ENCODE measurements around the gene TNFRSF9.

DNA sequence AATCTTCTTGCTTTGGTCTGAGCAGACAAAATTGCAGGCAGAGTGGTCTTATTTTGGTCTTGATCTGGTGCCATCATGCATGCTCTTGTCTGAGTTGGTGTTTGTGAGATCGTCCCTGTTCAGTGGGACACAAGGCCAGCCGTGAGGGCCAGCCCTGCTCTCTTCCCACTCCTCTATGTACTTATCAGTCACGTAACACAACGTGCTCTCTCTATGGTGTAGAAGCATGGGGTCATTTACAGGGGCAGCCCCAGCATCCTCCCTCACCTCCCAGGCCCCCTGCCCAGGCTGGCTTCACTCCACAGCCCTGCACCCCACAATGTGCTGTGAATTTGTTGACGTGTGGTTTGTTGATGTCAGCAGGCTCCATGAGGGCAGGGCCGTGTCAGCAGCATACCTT lies 69.5 kb downstream of the TNFRSF9 start:
- TF ChIP-seq, protein P1, sequence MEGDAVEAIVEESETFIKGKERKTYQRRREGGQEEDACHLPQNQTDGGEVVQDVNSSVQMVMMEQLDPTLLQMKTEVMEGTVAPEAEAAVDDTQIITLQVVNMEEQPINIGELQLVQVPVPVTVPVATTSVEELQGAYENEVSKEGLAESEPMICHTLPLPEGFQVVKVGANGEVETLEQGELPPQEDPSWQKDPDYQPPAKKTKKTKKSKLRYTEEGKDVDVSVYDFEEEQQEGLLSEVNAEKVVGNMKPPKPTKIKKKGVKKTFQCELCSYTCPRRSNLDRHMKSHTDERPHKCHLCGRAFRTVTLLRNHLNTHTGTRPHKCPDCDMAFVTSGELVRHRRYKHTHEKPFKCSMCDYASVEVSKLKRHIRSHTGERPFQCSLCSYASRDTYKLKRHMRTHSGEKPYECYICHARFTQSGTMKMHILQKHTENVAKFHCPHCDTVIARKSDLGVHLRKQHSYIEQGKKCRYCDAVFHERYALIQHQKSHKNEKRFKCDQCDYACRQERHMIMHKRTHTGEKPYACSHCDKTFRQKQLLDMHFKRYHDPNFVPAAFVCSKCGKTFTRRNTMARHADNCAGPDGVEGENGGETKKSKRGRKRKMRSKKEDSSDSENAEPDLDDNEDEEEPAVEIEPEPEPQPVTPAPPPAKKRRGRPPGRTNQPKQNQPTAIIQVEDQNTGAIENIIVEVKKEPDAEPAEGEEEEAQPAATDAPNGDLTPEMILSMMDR (IDR thresholded peaks at IDR 0.05) = no peak
- TF ChIP-seq POLR2A (IDR thresholded peaks at IDR 0.05) = no peak
